HepG2 (cell line): ENCODE measurements around the gene ZNF740. TPM values are rescaled to one million over a fixed set of nuclear protein-coding genes. Genes with fewer than 3 reads are reported as not detected.

Experiments used
- BRF2 ChIP-seq: sonication (generic); formaldehyde crosslinking; IDR thresholded peaks from 2 replicates; pipeline ENCODE4 v1.8.1; 2022; ENCODE audit warnings: mild to moderate bottlenecking, missing genetic modification reagents
- DBP ChIP-seq: sonication (generic); formaldehyde crosslinking; IDR thresholded peaks from 2 replicates; pipeline ENCODE4 v1.4.0; 2020; ENCODE audit warnings: missing genetic modification reagents; ENCODE audit errors: not compliant biosample characterization
- PAX8 ChIP-seq: sonication (generic); formaldehyde crosslinking; IDR thresholded peaks from 2 replicates; pipeline ENCODE4 v1.8.0; 2022; ENCODE audit warnings: mild to moderate bottlenecking, missing genetic modification reagents, borderline replicate concordance
- SIN3A ChIP-seq: IDR thresholded peaks from 2 replicates; pipeline ENCODE4 v1.6.1; 2011; ENCODE audit warnings: low read depth, mild to moderate bottlenecking, control low read depth, low read length, borderline replicate concordance
- SRSF1 ChIP-seq: fragments of 200-400 bp; formaldehyde crosslinking; optimal IDR thresholded peaks from 2 replicates; pipeline ENCODE3; 2017; ENCODE audit warnings: mild to moderate bottlenecking, low read depth, low read length, moderate library complexity
- TFDP2 ChIP-seq: sonication (generic); formaldehyde crosslinking; IDR thresholded peaks from 2 replicates; pipeline ENCODE4 v1.4.0; 2020; ENCODE audit warnings: missing genetic modification reagents
- ZBTB21 ChIP-seq: sonication (generic); formaldehyde crosslinking; IDR thresholded peaks from 2 replicates; pipeline ENCODE4 v1.4.0; 2020; ENCODE audit warnings: missing genetic modification reagents
- ZBTB8A ChIP-seq: sonication (generic); formaldehyde crosslinking; IDR thresholded peaks from 2 replicates; pipeline ENCODE4 v1.4.0; 2020; ENCODE audit warnings: mild to moderate bottlenecking, low read depth, missing genetic modification reagents, borderline replicate concordance
- ZFP1 ChIP-seq: IDR thresholded peaks from 2 replicates; pipeline ENCODE4 v1.6.1; 2016
- ZNF644 ChIP-seq: IDR thresholded peaks from 2 replicates; pipeline ENCODE4 v1.6.1; 2016; ENCODE audit warnings: low read depth
- ZNF737 ChIP-seq: sonication (generic); formaldehyde crosslinking; IDR thresholded peaks from 2 replicates; pipeline ENCODE4 v1.5.0; 2020; ENCODE audit warnings: missing genetic modification reagents, mild to moderate bottlenecking, borderline replicate concordance
- ZSCAN31 ChIP-seq: sonication (generic); formaldehyde crosslinking; IDR thresholded peaks from 2 replicates; pipeline ENCODE4 v1.5.0; 2020; ENCODE audit warnings: low read depth, mild to moderate bottlenecking, missing genetic modification reagents
- polyA plus RNA-seq, 8 experiments: library from polyadenylated mRNA; depleted of rRNA in 3 of 8; stranded (reverse) in 7 of 8; unstranded in 1 of 8; fragments of >200 nt; fragmentation: Illumina TruSeq in 4 of 8; extraction: Trizol in 4 of 8; gene quantifications; 2 replicates each; pipeline versions ENCODE4 v1.2.1 to v1.2.3, GENCODE V29; 2011 to 2016; ENCODE audit warnings: low read depth in 4 of 8, missing spikeins in 1 of 8, mixed read lengths in 1 of 8; ENCODE audit not compliant: insufficient read depth in 1 of 8
- total RNA-seq, 5 experiments: library from RNA; depleted of rRNA; stranded (reverse); fragments of >200 nt; fragmentation: Illumina TruSeq; extraction: Trizol; gene quantifications; 2 replicates each; pipeline ENCODE4 v1.2.3, GENCODE V29; 2016; ENCODE audit warnings: low read depth in 1 of 5
- TF ChIP-seq, protein P1 (sequence below): IDR thresholded peaks from 2 replicates; pipeline ENCODE4 v1.6.1; 2016; ENCODE audit warnings: mild to moderate bottlenecking
- TF ChIP-seq, protein P2 (sequence below): conservative IDR thresholded peaks from 2 replicates; pipeline ENCODE4 v1.6.1; 2018; ENCODE audit warnings: missing genetic modification reagents
- TF ChIP-seq, protein P3 (sequence below): IDR thresholded peaks from 2 replicates; pipeline ENCODE4 v1.6.1; 2016; ENCODE audit warnings: low read depth, missing genetic modification reagents, missing compliant biosample characterization

ZNF740 gene
- total and polyA plus RNA-seq, 2 of the 13 experiments (the other 11 are each of a cell fraction or from before 2014, with no cell fraction given) = 16.9 to 19.0 TPM

GRCh38 chr12:53145383-53146260 lies 34.9 kb upstream of the ZNF740 start (continued):
- TF ChIP-seq TFDP2 (CRISPR knock-in tag) = no peak
- no peak for TF ChIP-seq SRSF1
- TF ChIP-seq, protein P1, sequence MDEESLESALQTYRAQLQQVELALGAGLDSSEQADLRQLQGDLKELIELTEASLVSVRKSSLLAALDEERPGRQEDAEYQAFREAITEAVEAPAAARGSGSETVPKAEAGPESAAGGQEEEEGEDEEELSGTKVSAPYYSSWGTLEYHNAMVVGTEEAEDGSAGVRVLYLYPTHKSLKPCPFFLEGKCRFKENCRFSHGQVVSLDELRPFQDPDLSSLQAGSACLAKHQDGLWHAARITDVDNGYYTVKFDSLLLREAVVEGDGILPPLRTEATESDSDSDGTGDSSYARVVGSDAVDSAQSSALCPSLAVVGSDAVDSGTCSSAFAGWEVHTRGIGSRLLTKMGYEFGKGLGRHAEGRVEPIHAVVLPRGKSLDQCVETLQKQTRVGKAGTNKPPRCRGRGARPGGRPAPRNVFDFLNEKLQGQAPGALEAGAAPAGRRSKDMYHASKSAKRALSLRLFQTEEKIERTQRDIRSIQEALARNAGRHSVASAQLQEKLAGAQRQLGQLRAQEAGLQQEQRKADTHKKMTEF (CRISPR knock-in tag) = peak; percentile 64
- TF ChIP-seq, protein P2, sequence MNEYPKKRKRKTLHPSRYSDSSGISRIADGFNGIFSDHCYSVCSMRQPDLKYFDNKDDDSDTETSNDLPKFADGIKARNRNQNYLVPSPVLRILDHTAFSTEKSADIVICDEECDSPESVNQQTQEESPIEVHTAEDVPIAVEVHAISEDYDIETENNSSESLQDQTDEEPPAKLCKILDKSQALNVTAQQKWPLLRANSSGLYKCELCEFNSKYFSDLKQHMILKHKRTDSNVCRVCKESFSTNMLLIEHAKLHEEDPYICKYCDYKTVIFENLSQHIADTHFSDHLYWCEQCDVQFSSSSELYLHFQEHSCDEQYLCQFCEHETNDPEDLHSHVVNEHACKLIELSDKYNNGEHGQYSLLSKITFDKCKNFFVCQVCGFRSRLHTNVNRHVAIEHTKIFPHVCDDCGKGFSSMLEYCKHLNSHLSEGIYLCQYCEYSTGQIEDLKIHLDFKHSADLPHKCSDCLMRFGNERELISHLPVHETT (CRISPR knock-in tag) = no peak
- no peak for TF ChIP-seq PAX8 (CRISPR knock-in tag)
- TF ChIP-seq ZBTB8A = no peak
- TF ChIP-seq ZFP1 (CRISPR knock-in tag) = no peak
- no peak for TF ChIP-seq ZNF737 (CRISPR knock-in tag)
- TF ChIP-seq ZSCAN31 (CRISPR knock-in tag) = no peak
- 0 out of 2 replicates have a peak, but pooled peaks have one; percentile 39 for TF ChIP-seq ZNF644 (CRISPR knock-in tag)
- no peak for TF ChIP-seq ZBTB21
- no peak for TF ChIP-seq SIN3A
- TF ChIP-seq, protein P3, sequence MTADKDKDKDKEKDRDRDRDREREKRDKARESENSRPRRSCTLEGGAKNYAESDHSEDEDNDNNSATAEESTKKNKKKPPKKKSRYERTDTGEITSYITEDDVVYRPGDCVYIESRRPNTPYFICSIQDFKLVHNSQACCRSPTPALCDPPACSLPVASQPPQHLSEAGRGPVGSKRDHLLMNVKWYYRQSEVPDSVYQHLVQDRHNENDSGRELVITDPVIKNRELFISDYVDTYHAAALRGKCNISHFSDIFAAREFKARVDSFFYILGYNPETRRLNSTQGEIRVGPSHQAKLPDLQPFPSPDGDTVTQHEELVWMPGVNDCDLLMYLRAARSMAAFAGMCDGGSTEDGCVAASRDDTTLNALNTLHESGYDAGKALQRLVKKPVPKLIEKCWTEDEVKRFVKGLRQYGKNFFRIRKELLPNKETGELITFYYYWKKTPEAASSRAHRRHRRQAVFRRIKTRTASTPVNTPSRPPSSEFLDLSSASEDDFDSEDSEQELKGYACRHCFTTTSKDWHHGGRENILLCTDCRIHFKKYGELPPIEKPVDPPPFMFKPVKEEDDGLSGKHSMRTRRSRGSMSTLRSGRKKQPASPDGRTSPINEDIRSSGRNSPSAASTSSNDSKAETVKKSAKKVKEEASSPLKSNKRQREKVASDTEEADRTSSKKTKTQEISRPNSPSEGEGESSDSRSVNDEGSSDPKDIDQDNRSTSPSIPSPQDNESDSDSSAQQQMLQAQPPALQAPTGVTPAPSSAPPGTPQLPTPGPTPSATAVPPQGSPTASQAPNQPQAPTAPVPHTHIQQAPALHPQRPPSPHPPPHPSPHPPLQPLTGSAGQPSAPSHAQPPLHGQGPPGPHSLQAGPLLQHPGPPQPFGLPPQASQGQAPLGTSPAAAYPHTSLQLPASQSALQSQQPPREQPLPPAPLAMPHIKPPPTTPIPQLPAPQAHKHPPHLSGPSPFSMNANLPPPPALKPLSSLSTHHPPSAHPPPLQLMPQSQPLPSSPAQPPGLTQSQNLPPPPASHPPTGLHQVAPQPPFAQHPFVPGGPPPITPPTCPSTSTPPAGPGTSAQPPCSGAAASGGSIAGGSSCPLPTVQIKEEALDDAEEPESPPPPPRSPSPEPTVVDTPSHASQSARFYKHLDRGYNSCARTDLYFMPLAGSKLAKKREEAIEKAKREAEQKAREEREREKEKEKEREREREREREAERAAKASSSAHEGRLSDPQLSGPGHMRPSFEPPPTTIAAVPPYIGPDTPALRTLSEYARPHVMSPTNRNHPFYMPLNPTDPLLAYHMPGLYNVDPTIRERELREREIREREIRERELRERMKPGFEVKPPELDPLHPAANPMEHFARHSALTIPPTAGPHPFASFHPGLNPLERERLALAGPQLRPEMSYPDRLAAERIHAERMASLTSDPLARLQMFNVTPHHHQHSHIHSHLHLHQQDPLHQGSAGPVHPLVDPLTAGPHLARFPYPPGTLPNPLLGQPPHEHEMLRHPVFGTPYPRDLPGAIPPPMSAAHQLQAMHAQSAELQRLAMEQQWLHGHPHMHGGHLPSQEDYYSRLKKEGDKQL (CRISPR knock-in tag) = no peak
- no peak for TF ChIP-seq DBP (CRISPR knock-in tag)
- TF ChIP-seq BRF2 = no peak
